LNCAP (cell line): ENCODE measurements around the gene ZYX.

ENCODE experiments used
- CTCF ChIP-seq: fragments of 450-650 bp; IDR thresholded peaks from 2 replicates; pipeline ENCODE4 v1.5.1; 2017; ENCODE audit warnings: mild to moderate bottlenecking

ZYX gene

DNA sequence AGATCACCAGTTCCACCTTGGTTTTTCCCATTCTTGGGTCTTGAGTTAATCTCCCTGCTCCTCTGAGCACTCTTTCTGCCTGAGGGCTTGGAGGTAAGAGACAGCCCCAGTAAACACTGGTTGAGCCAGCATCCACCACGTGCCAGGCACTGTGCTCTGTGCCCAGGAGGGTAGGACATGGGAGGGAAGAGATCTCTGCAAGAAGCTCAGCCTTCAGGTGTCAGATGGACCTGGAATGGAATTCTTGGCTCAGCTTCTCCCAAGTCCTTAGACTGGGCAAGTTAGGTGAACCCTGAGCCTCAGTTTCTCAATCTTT, 2.5 kb downstream of the ZYX start:
- TF ChIP-seq CTCF: no peak

- no peak for TF ChIP-seq CTCF
These were observed 3.0 kb downstream of the ZYX start for GRCh38 chr7:143384148-143384547.

DNA sequence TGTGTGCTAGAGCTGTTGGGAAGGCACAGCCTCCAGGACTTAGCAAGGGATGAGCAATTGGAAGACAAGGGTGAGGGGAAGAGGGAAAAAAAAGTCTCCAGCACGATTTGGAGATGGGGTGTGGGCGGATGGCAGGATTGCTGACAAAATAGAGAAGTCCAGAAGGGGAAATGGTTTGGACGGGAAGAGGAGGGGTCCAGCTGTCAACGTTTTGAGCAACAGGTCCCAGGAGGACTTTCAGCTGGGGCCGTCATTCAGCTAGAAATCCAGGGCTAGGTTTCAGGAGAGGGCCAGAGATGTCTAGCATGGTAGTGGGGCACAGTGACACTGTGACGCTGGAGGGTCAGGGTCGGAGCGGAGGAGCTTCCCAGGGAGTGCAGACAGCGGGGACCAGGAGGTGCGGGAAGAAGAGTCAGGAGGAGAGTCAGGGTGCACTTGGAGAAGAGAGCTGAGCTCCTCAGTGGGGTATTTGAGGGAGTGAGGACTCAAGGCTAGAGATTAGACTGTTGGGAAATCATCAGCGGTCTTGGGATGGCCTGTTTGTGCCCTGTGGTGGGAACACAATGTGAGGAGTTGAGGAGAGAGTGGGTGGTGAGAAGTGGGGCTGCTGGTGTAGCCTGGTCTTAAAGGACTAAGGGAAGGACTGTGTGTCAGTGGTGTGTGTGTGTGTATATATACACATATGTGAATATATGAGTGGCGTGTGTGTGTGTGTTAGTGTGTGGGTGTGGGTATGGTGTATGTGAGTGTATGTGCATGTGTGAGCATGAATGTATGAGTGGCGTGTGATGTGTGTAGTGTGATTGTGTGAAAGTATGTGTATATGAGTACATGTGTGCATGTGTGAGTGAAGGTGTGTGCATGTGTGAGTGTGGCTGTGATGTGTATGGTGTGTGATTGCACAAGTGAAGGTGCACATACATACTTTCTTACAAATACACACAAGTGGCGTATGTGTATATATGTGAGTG, 3.8 kb downstream of the ZYX start:
- no peak for TF ChIP-seq CTCF

DNA sequence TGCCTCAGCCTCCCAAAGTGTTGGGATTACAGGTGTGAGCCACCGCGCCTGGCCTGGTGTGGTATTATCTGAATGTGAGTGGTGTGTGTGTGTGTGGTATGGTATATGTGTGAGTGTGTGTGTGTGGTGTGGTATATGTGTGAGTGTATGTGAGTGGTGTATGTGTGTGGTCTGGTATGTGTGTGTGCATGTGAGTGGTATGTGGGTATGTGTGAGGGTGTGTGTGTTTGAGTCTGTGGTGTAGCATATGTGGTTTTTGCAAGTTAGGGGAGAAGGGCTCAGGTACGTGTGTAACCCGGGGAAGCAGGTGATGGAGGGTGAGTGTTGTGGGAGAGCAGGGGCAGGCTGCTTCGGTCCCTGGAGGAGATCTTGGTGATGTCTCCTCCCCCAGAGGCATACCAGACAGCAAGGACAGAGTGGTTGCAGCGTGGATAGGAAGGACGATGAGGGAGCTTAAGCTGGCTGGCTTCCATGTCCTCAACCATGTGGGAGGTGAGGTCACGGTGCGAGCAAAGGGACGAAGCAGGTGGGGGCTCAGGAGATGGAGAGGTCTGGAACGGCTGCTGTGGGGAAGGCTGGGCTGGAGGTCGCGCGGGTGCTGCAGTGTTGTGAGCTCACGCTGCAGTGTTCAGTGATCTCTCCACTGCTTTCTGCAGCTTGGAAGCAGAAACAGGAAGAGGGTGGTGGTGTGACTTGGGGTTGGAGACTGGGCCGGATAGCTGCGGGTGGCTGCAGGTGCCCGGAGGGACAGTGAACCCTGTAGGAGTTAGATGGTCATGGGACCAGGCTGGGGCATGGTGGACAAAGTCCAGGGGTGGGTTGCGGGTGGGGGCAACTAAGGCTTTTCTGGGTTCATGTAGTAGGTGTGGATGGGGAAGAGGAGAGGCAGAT, 5.0 kb downstream of the ZYX start:
- TF ChIP-seq CTCF: no peak

DNA sequence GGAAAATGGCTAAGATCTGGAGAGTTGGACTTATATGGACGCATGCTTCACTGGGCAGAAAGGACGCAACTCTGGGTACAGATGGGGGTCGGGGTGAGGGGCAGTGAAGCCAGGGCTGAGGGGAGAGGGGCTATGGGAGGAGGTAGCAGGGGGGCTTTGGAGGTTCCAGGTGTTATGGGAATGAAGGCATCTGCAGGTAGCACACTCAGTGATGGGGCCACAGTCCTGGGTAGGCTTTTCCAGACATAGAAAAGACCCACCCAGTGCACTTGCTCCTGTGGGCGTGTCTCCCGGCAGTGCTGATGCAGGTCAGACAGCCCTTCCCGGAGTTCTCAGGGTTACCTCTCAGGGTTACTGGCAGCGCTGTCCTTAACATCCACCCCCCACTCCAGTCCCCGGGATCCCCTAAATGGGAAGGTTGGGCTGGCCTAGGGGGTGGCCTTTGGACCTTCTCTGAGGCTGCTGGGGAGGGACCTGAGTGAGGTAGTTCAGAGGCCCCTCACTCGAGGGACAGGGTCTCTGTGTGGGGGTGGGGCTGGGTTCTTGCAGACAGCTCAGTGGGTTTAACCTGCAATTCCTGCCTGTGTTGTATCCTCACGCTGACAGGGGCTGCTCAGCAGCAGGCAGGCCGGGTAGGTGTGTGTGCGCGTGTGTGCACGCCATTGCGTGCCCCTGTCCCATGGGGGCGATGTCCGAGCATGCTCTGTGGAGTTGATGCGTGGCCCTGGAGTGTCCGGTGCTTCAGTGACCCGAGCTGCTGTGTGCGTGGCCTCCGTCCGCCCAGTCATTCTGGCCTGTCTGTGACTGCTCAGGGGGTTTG, 6.2 kb downstream of the ZYX start:
- no peak for TF ChIP-seq CTCF

- no peak for TF ChIP-seq CTCF
These were observed 6.9 kb downstream of the ZYX start for GRCh38 chr7:143388051-143388450.

- no peak for TF ChIP-seq CTCF
These were observed 7.5 kb downstream of the ZYX start for GRCh38 chr7:143388491-143389101.
